Measurements from ENCODE around the gene INA.

- TF ChIP-seq EZH2 (IDR thresholded peaks at IDR 0.05; ENCODE audit: low read length, missing control alignments) = no peak
- no peak for TF ChIP-seq CTCF (conservative IDR thresholded peaks at IDR 0.05 in 1 of 2, IDR thresholded peaks at IDR 0.05 in 1 of 2; ENCODE audit: low read depth in 1 of 2, low read length in 2 of 2)
Measured at GRCh38 chr10:103334567-103334966, 57.6 kb downstream of the INA start.

Data from fibroblast of lung (primary cell).